ENCODE measurements around the gene CTNND1. TPM values are rescaled to one million over a fixed set of nuclear protein-coding genes. Genes with fewer than 3 reads are reported as not detected.

The CTNND1 gene
- total RNA-seq, 3 donors from 2014 or later: 82.1 to 259 (median 175) TPM

DNA sequence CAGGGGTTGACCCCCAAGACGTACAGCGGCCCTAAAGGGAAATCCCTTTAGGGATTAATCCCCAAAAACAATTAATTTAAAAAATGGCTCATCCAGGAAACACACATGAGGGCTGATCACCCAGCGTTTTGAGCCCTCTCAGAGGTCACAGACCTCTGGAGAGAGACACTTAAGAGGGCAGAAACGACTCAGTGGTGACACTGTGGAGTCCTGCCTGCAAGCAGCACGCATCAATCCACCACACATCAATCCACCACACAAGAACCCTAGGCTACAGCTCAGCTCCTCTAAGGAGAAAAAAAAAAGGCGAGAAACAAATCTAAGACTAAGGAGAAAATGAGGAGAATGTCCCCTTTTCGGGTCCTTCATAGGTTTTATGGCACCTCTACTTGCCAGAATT lies 32.8 kb upstream of the CTNND1 start:
- Histone ChIP-seq H3K36me3 (no peaks in the 10 kb centered on the region), H3K27ac (no peak overlapping the region), H3K27me3 (no peaks in the 10 kb centered on the region), H3K9me3 (no peaks in the 10 kb centered on the region), H3K4me3 (no peak overlapping the region), H3K4me1 (no peaks in the 10 kb centered on the region)
- intact Hi-C loops (cut with DNase I; ENCODE audit: low total_unique reads): no loop called here
- TF ChIP-seq POLR2A (IDR thresholded peaks at IDR 0.05) (no peak), POLR2AphosphoS5 (IDR thresholded peaks at IDR 0.05) (no peak), CTCF (IDR thresholded peaks at IDR 0.05) (no peak)
- no peak for DNase-seq (ENCODE audit: low spot score in 2 of 2)

DNA sequence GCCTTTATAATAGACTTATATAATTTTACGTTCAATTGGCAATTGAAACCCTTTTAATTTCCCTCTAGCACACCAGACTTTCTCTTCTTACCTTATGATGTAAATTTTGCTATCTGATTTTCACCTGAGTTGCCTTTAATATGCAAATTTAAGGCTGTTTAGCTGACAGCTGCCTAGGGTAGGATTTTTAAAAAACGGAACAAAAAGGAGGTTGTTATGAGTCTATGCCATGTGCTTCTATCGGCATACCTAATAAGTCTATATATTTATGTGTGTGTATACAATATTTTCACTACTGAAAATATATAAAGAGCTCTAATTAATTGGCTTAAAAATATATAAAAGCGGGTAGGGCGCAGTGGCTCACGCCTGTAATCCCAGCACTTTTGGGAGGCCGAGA lies 32.1 kb upstream of the CTNND1 start:
- Histone ChIP-seq H3K36me3 (no peaks in the 10 kb centered on the region), H3K9me3 (no peaks in the 10 kb centered on the region), H3K27me3 (no peaks in the 10 kb centered on the region), H3K4me1 (no peaks in the 10 kb centered on the region), H3K27ac (no peak overlapping the region), H3K4me3 (no peak overlapping the region)
- no peak for TF ChIP-seq POLR2A (IDR thresholded peaks at IDR 0.05)
- no peak for TF ChIP-seq CTCF (IDR thresholded peaks at IDR 0.05)
- TF ChIP-seq POLR2AphosphoS5 (IDR thresholded peaks at IDR 0.05): no peak
- no peak for DNase-seq (ENCODE audit: low spot score in 2 of 2)
- intact Hi-C loops (cut with DNase I; ENCODE audit: low total_unique reads): no loop called here

DNA sequence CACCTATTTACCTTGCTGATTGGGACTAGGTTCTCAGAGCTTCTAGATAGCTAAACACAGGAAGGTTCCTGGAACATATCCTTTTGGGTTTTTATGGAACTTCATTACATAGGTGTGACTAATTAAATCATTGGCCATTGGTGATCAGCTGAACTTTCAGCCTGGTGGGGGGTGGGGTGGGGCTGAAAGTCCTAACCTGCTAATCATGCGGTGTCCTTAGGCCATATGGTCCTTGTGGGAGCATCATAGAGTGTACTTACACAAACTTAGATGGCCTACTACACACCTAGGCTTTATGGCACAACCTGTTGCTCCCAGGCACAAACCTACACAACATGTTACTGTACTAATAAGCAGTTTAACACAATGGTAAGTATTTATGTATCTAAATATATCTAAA lies 28.9 kb upstream of the CTNND1 start:
- Histone ChIP-seq H3K4me1 (no peaks in the 10 kb centered on the region), H3K36me3 (no peaks in the 10 kb centered on the region), H3K27me3 (no peaks in the 10 kb centered on the region), H3K4me3 (no peak overlapping the region), H3K9me3 (no peaks in the 10 kb centered on the region), H3K27ac (no peak overlapping the region)
- DNase-seq (ENCODE audit: low spot score in 2 of 2): no peak
- intact Hi-C loops (cut with DNase I; ENCODE audit: low total_unique reads): no loop called here
- TF ChIP-seq CTCF (IDR thresholded peaks at IDR 0.05): no peak
- TF ChIP-seq POLR2AphosphoS5 (IDR thresholded peaks at IDR 0.05): no peak
- TF ChIP-seq POLR2A (IDR thresholded peaks at IDR 0.05): no peak

GRCh38 chr11:57735619-57736298 lies 25.8 kb upstream of the CTNND1 start:
- DNase-seq (ENCODE audit: low spot score in 2 of 2): no peak
- no peak overlapping the region for H3K27ac ChIP-seq
- TF ChIP-seq CTCF (IDR thresholded peaks at IDR 0.05): no peak
- no peak for TF ChIP-seq POLR2AphosphoS5 (IDR thresholded peaks at IDR 0.05)
- TF ChIP-seq POLR2A (IDR thresholded peaks at IDR 0.05): no peak
- no peaks in the 10 kb centered on the region for H3K27me3 ChIP-seq
- H3K36me3 ChIP-seq: no peaks in the 10 kb centered on the region
- H3K4me1 ChIP-seq: no peaks in the 10 kb centered on the region
- H3K4me3 ChIP-seq: no peak overlapping the region
- intact Hi-C loops (cut with DNase I; ENCODE audit: low total_unique reads): no loop called here
- H3K9me3 ChIP-seq: no peaks in the 10 kb centered on the region

- Histone ChIP-seq H3K4me1 (no peaks in the 10 kb centered on the region), H3K36me3 (no peaks in the 10 kb centered on the region), H3K9me3 (no peaks in the 10 kb centered on the region), H3K27me3 (no peaks in the 10 kb centered on the region), H3K4me3 (peak within 1 kb of the TSS; percentile 73 to 93 (median 80)), H3K27ac (peak within 1 kb of the TSS; percentile 95 to 97)
- TF ChIP-seq POLR2AphosphoS5 (IDR thresholded peaks at IDR 0.05) (peak; percentile 91 to 97 (median 92)), POLR2A (IDR thresholded peaks at IDR 0.05) (peak; percentile 72), CTCF (IDR thresholded peaks at IDR 0.05) (no peak)
- intact Hi-C loops (cut with DNase I; ENCODE audit: low total_unique reads): no loop called here
- peak; percentile 94 to 97 for DNase-seq (ENCODE audit: low spot score in 2 of 2)
Measured at GRCh38 chr11:57741132-57742086, 20.2 kb upstream of the CTNND1 start, which contains the start of gene SELENOH. SELENOH (plus strand) TSS chr11:57741491; CDS start chr11:57741596, 105 bp downstream.
